ENCODE measurements around the gene TNS3. TPM values are rescaled to one million over a fixed set of nuclear protein-coding genes. Genes with fewer than 3 reads are reported as not detected.
A peak's percentile ranks its signal among the peaks of the same experiment; 100 is the strongest.

Gene TNS3
- total and polyA plus RNA-seq, 10 donors, result 17.7 to 247 (median 147) TPM

- no peak overlapping the region for H3K4me3 ChIP-seq
- H3K27me3 ChIP-seq (replicated peaks in 1 of 7), result no peaks in the 10 kb centered on the region
- peak overlapping the region in 3 of 8 donors; percentile 26 to 50 (median 39) for H3K27ac ChIP-seq
- TF ChIP-seq POLR2AphosphoS5 (IDR thresholded peaks at IDR 0.05) (no peak), POLR2A (IDR thresholded peaks at IDR 0.05) (no peak), CTCF (IDR thresholded peaks at IDR 0.05 in 8 of 11, conservative IDR thresholded peaks at IDR 0.05 in 3 of 11) (no peak)
- DNase-seq, result no peak
- H3K4me1 ChIP-seq, result peaks cover 0 to 78% (median 8%) of the 10 kb centered on the region in 6 donors
- intact Hi-C loops (cut with DNase I; ENCODE audit: low total_unique reads), result no loop called here
- H3K9me3 ChIP-seq, result no peaks in the 10 kb centered on the region
- WGBS, 5 donors, result 75 to 92% (median 78%) methylated on average over 3 of the region's 3 CpGs
- peaks cover 0 to 47% (median 2%) of the 10 kb centered on the region in 6 donors for H3K36me3 ChIP-seq
Measured at GRCh38 chr7:47514818-47515217, 67.1 kb downstream of the TNS3 start.

GRCh38 chr7:47514367-47514766, 67.5 kb downstream of the TNS3 start:
- Histone ChIP-seq H3K4me3 (no peak overlapping the region), H3K36me3 (peaks cover 0 to 47% (median 2%) of the 10 kb centered on the region in 6 donors), H3K9me3 (no peaks in the 10 kb centered on the region), H3K27ac (peak overlapping the region in 4 of 8 donors; percentile 26 to 50 (median 38)), H3K4me1 (peaks cover 0 to 74% (median 7%) of the 10 kb centered on the region in 6 donors), H3K27me3 (replicated peaks in 1 of 7) (no peaks in the 10 kb centered on the region)
- no peak for DNase-seq
- WGBS, 5 donors, result 83 to 97% (median 86%) methylated on average over 4 of the region's 4 CpGs
- intact Hi-C loops (cut with DNase I; ENCODE audit: low total_unique reads), result no loop called here
- TF ChIP-seq CTCF (IDR thresholded peaks at IDR 0.05 in 8 of 11, conservative IDR thresholded peaks at IDR 0.05 in 3 of 11) (no peak), POLR2A (IDR thresholded peaks at IDR 0.05) (no peak), POLR2AphosphoS5 (IDR thresholded peaks at IDR 0.05) (no peak)

GRCh38 chr7:47513741-47514241, 68.1 kb downstream of the TNS3 start:
- no peak overlapping the region for H3K4me3 ChIP-seq
- DNase-seq, result peak; percentile 68
- H3K4me1 ChIP-seq, result peaks cover 0 to 68% (median 7%) of the 10 kb centered on the region in 6 donors
- H3K27me3 ChIP-seq (replicated peaks in 1 of 7), result no peaks in the 10 kb centered on the region
- peaks cover 0 to 48% (median 2%) of the 10 kb centered on the region in 6 donors for H3K36me3 ChIP-seq
- H3K27ac ChIP-seq, result peak overlapping the region in 4 of 8 donors; percentile 26 to 50 (median 38)
- WGBS, 5 donors, result 41 to 50% (median 48%) methylated on average over 12 of the region's 12 CpGs
- no peak for TF ChIP-seq CTCF (IDR thresholded peaks at IDR 0.05 in 8 of 11, conservative IDR thresholded peaks at IDR 0.05 in 3 of 11)
- H3K9me3 ChIP-seq, result no peaks in the 10 kb centered on the region
- intact Hi-C loops (cut with DNase I; ENCODE audit: low total_unique reads), result no loop called here

GRCh38 chr7:47512481-47513176, 69.3 kb downstream of the TNS3 start:
- peaks cover 0 to 43% (median 2%) of the 10 kb centered on the region in 6 donors for H3K36me3 ChIP-seq
- peaks cover 0 to 64% (median 9%) of the 10 kb centered on the region in 6 donors for H3K4me1 ChIP-seq
- peak overlapping the region in 3 of 8 donors; percentile 39 to 50 (median 49) for H3K27ac ChIP-seq
- intact Hi-C loops (cut with DNase I; ENCODE audit: low total_unique reads), result no loop called here
- no peaks in the 10 kb centered on the region for H3K9me3 ChIP-seq
- no peak overlapping the region for H3K4me3 ChIP-seq
- WGBS, 5 donors, result 79 to 91% (median 89%) methylated on average over 5 of the region's 5 CpGs
- TF ChIP-seq CTCF (IDR thresholded peaks at IDR 0.05 in 8 of 11, conservative IDR thresholded peaks at IDR 0.05 in 3 of 11) (no peak), POLR2A (IDR thresholded peaks at IDR 0.05) (no peak), POLR2AphosphoS5 (IDR thresholded peaks at IDR 0.05) (no peak)
- H3K27me3 ChIP-seq (replicated peaks in 1 of 7), result no peaks in the 10 kb centered on the region
- no peak for DNase-seq

Data from spleen (tissue), 11 donors.